Psoas muscle (tissue), 8 donors: Measurements from ENCODE around the gene LRRC4C. TPM values are rescaled to one million over a fixed set of nuclear protein-coding genes. Genes with fewer than 3 reads are reported as not detected.
A peak's percentile ranks its signal among the peaks of the same experiment; 100 is the strongest.

Experiments used
- ATAC-seq, 4 donors: fragments of 200-7000 bp; cut with Tn5 transposase; one replicate each; pipeline ENCODE4 v1.9.1; 2020; ENCODE audit warnings: moderate library complexity in 3 of 4, mild to moderate bottlenecking in 2 of 4
- DNase-seq, 2 donors: peaks; one replicate each; pipeline ENCODE4 v3.0.0-alpha.2; 2020
- H3K27ac ChIP-seq: fragments of 200-600 bp; one replicate; pipeline ENCODE4 v1.8.0; 2022
- H3K27me3 ChIP-seq, 3 donors: fragments of 200-600 bp in 1 of 3; one replicate each; pipeline versions ENCODE4 v1.6.1 to v1.8.0; 2013 to 2022; ENCODE audit warnings: low read length in 2 of 3, mild to moderate bottlenecking in 2 of 3, moderate library complexity in 1 of 3; ENCODE audit not compliant: insufficient read depth in 3 of 3
- H3K36me3 ChIP-seq, 2 donors: fragments of 200-600 bp in 1 of 2; one replicate each; pipeline versions ENCODE4 v1.6.1 to v1.8.0; 2013 to 2022; ENCODE audit warnings: low read depth in 1 of 2, mild to moderate bottlenecking in 1 of 2, moderate library complexity in 1 of 2; ENCODE audit not compliant: insufficient read depth in 1 of 2
- H3K4me1 ChIP-seq: fragments of 200-600 bp; one replicate; pipeline ENCODE4 v1.8.0; 2022
- H3K4me3 ChIP-seq: fragments of 200-600 bp; one replicate; pipeline ENCODE4 v1.8.0; 2022; ENCODE audit warnings: mild to moderate bottlenecking
- H3K9me3 ChIP-seq: fragments of 200-600 bp; one replicate; pipeline ENCODE4 v1.8.0; 2022
- CTCF ChIP-seq: fragments of 200-600 bp; IDR thresholded peaks from one replicate; pipeline ENCODE4 v1.8.0; 2022; ENCODE audit warnings: antibody characterized with exemption
- WGBS, 3 donors: extraction: QIAGEN DNeasy Blood & Tissue Kit; methylation state at CpG; one replicate each; pipeline versions ENCODE4 v1.1.6 to v1.1.7; 2013; 5-methylcytosine and 5-hydroxymethylcytosine counted together
- intact Hi-C, 2 donors: fragments of 100-400 bp; cut with DNase I; formaldehyde crosslinking; loops; one replicate each; pipeline versions ENCODE4 v1.11.0 to v1.14.2; 2022
- polyA plus RNA-seq, 3 donors: library from polyadenylated mRNA; stranded (reverse); fragments of 200-250 nt; gene quantifications; one replicate each; pipeline ENCODE4 v1.2.3, GENCODE V29; 2013
- total RNA-seq, 4 donors: library from RNA; stranded (reverse); fragmentation: NEBNext Ultra II Directional in 2 of 4; extraction: Animal tissue kit (Norgen Biotek cat#: 25700) in 2 of 4; gene quantifications; one replicate each; pipeline versions ENCODE4 v1.2.1 to v1.2.4, GENCODE V29; 2021 to 2023
- donor health status: healthy with polysubstance abuse.
- donor health status: DM: no; HTN: no; CAD: no; lungs with moderate emphysema.
- donor health status: Bipolar disorder and iron deficiency.
- donor health status: healthy.
- donor health status: DM: yes; HTN: yes; CAD: no.
- donor health status: DM: no; HTN: no; CAD: no.
- donor health status: DM: no; HTN: no; CAD: no.
- donor health status: DM: yes; HTN: yes; CAD: no.

Gene LRRC4C
- total and polyA plus RNA-seq, 7 donors, result 0.04 to 0.34 (median 0.12) TPM; not detected in 1

GRCh38 chr11:40252236-40252635 is 1207.2 kb downstream of the LRRC4C start:
- Histone ChIP-seq H3K9me3 (no peaks in the 10 kb centered on the region), H3K4me3 (no peak overlapping the region), H3K27me3 (no peaks in the 10 kb centered on the region), H3K4me1 (no peaks in the 10 kb centered on the region), H3K27ac (no peak overlapping the region), H3K36me3 (no peaks in the 10 kb centered on the region)
- WGBS, 3 donors, result 78 to 86% (median 83%) methylated on average over 4 of the region's 4 CpGs
- TF ChIP-seq CTCF, result no peak
- intact Hi-C loops, result no loop called here
- no peak for DNase-seq
- no peak for ATAC-seq

GRCh38 chr11:40246983-40247382 is 1212.5 kb downstream of the LRRC4C start:
- no peak for TF ChIP-seq CTCF
- Histone ChIP-seq H3K27me3 (no peaks in the 10 kb centered on the region), H3K27ac (no peak overlapping the region), H3K9me3 (no peaks in the 10 kb centered on the region), H3K4me1 (no peaks in the 10 kb centered on the region), H3K4me3 (no peak overlapping the region), H3K36me3 (no peaks in the 10 kb centered on the region)
- ATAC-seq (no peak), DNase-seq (no peak)
- 29 to 41% (median 40%) methylated on average over 2 of the region's 2 CpGs for WGBS, 3 donors
- intact Hi-C loops, result no loop called here

- Histone ChIP-seq H3K27me3 (no peaks in the 10 kb centered on the region), H3K27ac (no peak overlapping the region), H3K9me3 (no peaks in the 10 kb centered on the region), H3K36me3 (no peaks in the 10 kb centered on the region), H3K4me3 (no peak overlapping the region), H3K4me1 (no peaks in the 10 kb centered on the region)
- DNase-seq (peak in 1 of 2 donors; percentile 11), ATAC-seq (peak in 3 of 4 donors; percentile 34 to 51 (median 48))
- TF ChIP-seq CTCF, result no peak
- intact Hi-C loops, result no loop called here
These were observed 1217.9 kb downstream of the LRRC4C start for GRCh38 chr11:40241524-40242051.

GRCh38 chr11:40240284-40240683 is 1219.2 kb downstream of the LRRC4C start:
- no peak for TF ChIP-seq CTCF
- WGBS, 3 donors, result 79 to 94% (median 86%) methylated on average over 2 of the region's 2 CpGs
- no peak for DNase-seq
- no peak for ATAC-seq
- no peak overlapping the region for H3K27ac ChIP-seq
- intact Hi-C loops, result no loop called here
- H3K4me1 ChIP-seq, result no peaks in the 10 kb centered on the region
- no peak overlapping the region for H3K4me3 ChIP-seq
- H3K27me3 ChIP-seq, result no peaks in the 10 kb centered on the region
- H3K9me3 ChIP-seq, result no peaks in the 10 kb centered on the region
- H3K36me3 ChIP-seq, result no peaks in the 10 kb centered on the region

- DNase-seq (no peak), ATAC-seq (no peak)
- Histone ChIP-seq H3K27ac (no peak overlapping the region), H3K4me3 (no peak overlapping the region), H3K27me3 (no peaks in the 10 kb centered on the region), H3K36me3 (no peaks in the 10 kb centered on the region), H3K9me3 (no peaks in the 10 kb centered on the region), H3K4me1 (no peaks in the 10 kb centered on the region)
- intact Hi-C loops, result no loop called here
- 57 to 66% (median 64%) methylated on average over 3 of the region's 3 CpGs for whole genome bisulfite sequencing, 3 donors
- TF ChIP-seq CTCF, result no peak
These were observed 1222.9 kb downstream of the LRRC4C start for GRCh38 chr11:40236526-40236925.
